Endodermal cell (in vitro differentiated cells): ENCODE measurements around the gene MAST2. TPM values are rescaled to one million over a fixed set of nuclear protein-coding genes. Genes with fewer than 3 reads are reported as not detected.

ENCODE experiments used
- DNase-seq: peaks from one replicate; pipeline ENCODE4 v3.0.0-alpha.2; 2017
- H3K27ac ChIP-seq: 2 replicates; pipeline ENCODE4 v1.5.1; 2013; ENCODE audit warnings: mild to moderate bottlenecking, low read depth, low read length, moderate library complexity
- H3K27me3 ChIP-seq: 2 replicates; pipeline ENCODE4 v1.6.1; 2013; ENCODE audit warnings: mild to moderate bottlenecking, low read length, moderate library complexity; ENCODE audit not compliant: insufficient read depth, control insufficient read depth, poor library complexity, severe bottlenecking
- H3K36me3 ChIP-seq: 2 replicates; pipeline ENCODE4 v1.7.0; 2013; ENCODE audit warnings: mild to moderate bottlenecking, low read length, moderate library complexity; ENCODE audit not compliant: control insufficient read depth, insufficient read depth
- H3K4me1 ChIP-seq: one replicate; pipeline ENCODE4 v1.7.0; 2013; ENCODE audit warnings: low read length; ENCODE audit not compliant: control insufficient read depth, insufficient read depth
- H3K4me3 ChIP-seq: 2 replicates; pipeline ENCODE4 v1.5.1; 2013; ENCODE audit warnings: mild to moderate bottlenecking, low read length, moderate library complexity
- H3K9ac ChIP-seq: 2 replicates; pipeline ENCODE4 v1.6.1; 2013; ENCODE audit warnings: mild to moderate bottlenecking, low read length, moderate library complexity; ENCODE audit not compliant: poor library complexity, severe bottlenecking; ENCODE audit errors: extremely low read depth
- H3K9me3 ChIP-seq: 2 replicates; pipeline ENCODE4 v1.6.1; 2013; ENCODE audit warnings: mild to moderate bottlenecking, low read length, moderate library complexity; ENCODE audit not compliant: control insufficient read depth
- H3K27ac Mint-ChIP-seq: 2 replicates; pipeline ENCODE4 v1.8.0; 2020; ENCODE audit warnings: mixed read lengths
- H3K27me3 Mint-ChIP-seq: 2 replicates; pipeline ENCODE4 v1.8.0; 2021; ENCODE audit warnings: mild to moderate bottlenecking, mixed read lengths; ENCODE audit not compliant: insufficient read depth
- H3K36me3 Mint-ChIP-seq: 2 replicates; pipeline ENCODE4 v1.8.0; 2020; ENCODE audit warnings: low read depth, mixed read lengths
- H3K4me1 Mint-ChIP-seq: 2 replicates; pipeline ENCODE4 v1.8.0; 2020; ENCODE audit warnings: mixed read lengths
- H3K4me3 Mint-ChIP-seq: 2 replicates; pipeline ENCODE4 v1.8.0; 2020; ENCODE audit warnings: mild to moderate bottlenecking, moderate library complexity, mixed read lengths
- H3K9me3 Mint-ChIP-seq: 2 replicates; pipeline ENCODE4 v1.8.0; 2020; ENCODE audit warnings: mild to moderate bottlenecking, mixed read lengths
- WGBS, 2 experiments: methylation state at CpG; one replicate each; pipeline versions ENCODE4 v1.1.5 to v1.1.7; 2013; ENCODE audit warnings: missing lambda C conversion rate in 2 of 2, mixed read lengths in 1 of 2; ENCODE audit not compliant: insufficient coverage in 1 of 2, insufficient read length in 1 of 2; 5-methylcytosine and 5-hydroxymethylcytosine counted together
- total RNA-seq, 2 donors: library from RNA; stranded (reverse); fragmentation: NEBNext Ultra II Directional in 1 of 2; extraction: Animal tissue kit (Norgen Biotek cat#: 25700) in 1 of 2; gene quantifications; 2 replicates in 1 of 2; 3 replicates in 1 of 2; pipeline ENCODE4 v1.2.1, GENCODE V29; 2021
- TF ChIP-seq, protein P1 (sequence below): fragments of 200-600 bp; sonication (generic); conservative IDR thresholded peaks from 2 replicates; pipeline ENCODE4 v1.5.0; 2021; ENCODE audit warnings: antibody characterized with exemption, mild to moderate bottlenecking

MAST2 gene
- total RNA-seq, 2 donors from 2014 or later: 46.3 to 60.7 TPM

DNA sequence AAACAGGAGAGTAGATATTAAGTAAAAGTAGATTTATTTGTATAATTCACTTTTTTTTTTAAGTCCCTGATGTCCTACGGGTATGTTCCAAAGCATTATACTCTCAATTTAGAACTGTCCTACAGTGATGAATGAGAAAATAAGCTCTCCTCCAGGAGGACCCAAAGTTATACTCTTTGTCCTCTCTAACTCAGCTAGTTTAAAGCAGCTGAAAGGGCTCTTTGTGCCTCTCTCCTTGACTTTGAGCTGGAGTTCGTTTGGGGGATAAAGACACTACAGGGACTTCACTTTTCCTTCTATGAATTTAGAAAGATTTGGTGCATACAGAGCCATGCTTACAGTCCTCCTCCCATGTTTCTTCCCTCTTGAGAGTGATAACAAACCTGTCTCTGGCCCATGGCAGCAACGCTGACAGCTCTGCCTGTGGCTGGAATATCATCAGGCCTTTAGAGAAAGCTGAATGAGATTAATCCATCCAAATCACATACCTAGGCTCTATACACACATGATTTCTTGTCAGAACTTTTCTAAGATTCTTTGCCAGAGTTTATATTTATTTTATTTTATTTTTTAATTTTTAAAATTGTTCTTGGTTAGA is 194.7 kb downstream of the MAST2 start:
- Mint-ChIP-seq H3K36me3 (peaks cover 20% of the 10 kb centered on the region), H3K9me3 (no peaks in the 10 kb centered on the region), H3K4me1 (peaks cover 17% of the 10 kb centered on the region), H3K4me3 (no peak overlapping the region), H3K27ac (no peak overlapping the region), H3K27me3 (no peaks in the 10 kb centered on the region)
- Histone ChIP-seq H3K4me1 (no peaks in the 10 kb centered on the region), H3K9ac (no peak overlapping the region), H3K27me3 (no peaks in the 10 kb centered on the region), H3K36me3 (peaks cover 25% of the 10 kb centered on the region), H3K9me3 (no peaks in the 10 kb centered on the region), H3K27ac (no peak overlapping the region), H3K4me3 (no peak overlapping the region)
- WGBS, 2 experiments: 88% methylated on average over 3 of the region's 3 CpGs; no CpG with 5 or more reads in 1 of the 2 experiments
- DNase-seq: no peak
- TF ChIP-seq, protein P1, sequence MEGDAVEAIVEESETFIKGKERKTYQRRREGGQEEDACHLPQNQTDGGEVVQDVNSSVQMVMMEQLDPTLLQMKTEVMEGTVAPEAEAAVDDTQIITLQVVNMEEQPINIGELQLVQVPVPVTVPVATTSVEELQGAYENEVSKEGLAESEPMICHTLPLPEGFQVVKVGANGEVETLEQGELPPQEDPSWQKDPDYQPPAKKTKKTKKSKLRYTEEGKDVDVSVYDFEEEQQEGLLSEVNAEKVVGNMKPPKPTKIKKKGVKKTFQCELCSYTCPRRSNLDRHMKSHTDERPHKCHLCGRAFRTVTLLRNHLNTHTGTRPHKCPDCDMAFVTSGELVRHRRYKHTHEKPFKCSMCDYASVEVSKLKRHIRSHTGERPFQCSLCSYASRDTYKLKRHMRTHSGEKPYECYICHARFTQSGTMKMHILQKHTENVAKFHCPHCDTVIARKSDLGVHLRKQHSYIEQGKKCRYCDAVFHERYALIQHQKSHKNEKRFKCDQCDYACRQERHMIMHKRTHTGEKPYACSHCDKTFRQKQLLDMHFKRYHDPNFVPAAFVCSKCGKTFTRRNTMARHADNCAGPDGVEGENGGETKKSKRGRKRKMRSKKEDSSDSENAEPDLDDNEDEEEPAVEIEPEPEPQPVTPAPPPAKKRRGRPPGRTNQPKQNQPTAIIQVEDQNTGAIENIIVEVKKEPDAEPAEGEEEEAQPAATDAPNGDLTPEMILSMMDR: no peak

DNA sequence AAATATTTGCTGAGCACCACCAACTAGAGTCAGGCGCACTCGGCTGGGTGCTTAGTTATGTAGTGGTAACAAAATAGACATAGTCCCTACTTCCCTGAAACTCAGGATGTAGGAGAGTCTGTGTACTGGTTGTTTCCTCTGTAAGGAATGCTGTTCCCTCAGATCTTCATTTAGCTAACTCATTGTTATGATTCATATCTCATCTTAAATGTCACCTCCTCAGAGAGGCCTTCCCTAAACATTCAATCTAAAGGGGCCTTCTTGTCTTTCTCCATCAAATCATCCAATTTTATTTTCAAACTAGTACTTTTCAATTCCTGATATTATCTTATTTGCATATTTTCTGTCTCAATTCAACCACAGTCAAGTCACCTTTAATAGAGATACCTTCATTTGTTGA is 196.1 kb downstream of the MAST2 start:
- Histone ChIP-seq H3K4me1 (no peaks in the 10 kb centered on the region), H3K27ac (no peak overlapping the region), H3K4me3 (no peak overlapping the region), H3K27me3 (no peaks in the 10 kb centered on the region), H3K9ac (no peak overlapping the region), H3K36me3 (peaks cover 28% of the 10 kb centered on the region), H3K9me3 (no peaks in the 10 kb centered on the region)
- DNase-seq: no peak
- TF ChIP-seq, protein P1: no peak
- H3K27me3 Mint-ChIP-seq: no peaks in the 10 kb centered on the region
- 95% methylated on average over 2 of the region's 2 CpGs; no CpG with 5 or more reads in 1 of the 2 experiments for WGBS, 2 experiments
- H3K4me1 Mint-ChIP-seq: peaks cover 20% of the 10 kb centered on the region
- H3K4me3 Mint-ChIP-seq: no peak overlapping the region
- H3K9me3 Mint-ChIP-seq: no peaks in the 10 kb centered on the region
- H3K27ac Mint-ChIP-seq: no peak overlapping the region
- H3K36me3 Mint-ChIP-seq: peaks cover 28% of the 10 kb centered on the region

DNA sequence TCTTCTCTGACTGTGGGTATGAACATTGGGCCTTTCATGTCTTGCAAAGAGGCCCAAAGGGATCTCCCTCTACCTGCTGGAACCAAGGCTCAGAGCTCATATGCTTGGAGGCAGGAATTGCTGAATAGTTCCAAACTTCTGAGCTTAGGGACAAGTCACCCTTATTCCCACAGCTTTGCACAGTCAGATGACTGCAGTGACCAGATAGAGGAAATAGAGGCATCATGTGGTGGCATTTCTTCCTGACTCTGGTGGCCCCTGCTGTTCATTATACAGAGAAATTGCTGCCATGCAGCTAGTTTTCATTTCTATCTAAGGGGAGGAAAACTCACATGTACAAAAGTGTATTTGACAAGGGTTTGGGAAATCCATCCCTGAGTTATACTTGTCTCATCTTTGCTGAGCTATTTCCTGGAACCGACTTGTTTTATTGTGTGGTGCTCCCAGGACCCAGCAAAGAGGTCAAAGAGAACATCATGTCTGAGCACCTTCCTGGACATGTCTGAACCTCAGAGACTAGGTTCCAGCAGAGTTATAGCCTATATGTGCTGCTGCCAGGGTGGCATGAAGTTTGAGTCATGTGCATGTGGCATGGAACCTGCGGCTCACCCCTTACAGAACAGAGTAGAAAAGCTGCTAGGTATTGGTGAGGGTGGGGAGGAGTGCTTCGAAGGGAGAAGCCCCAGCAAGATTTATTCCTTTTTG is 197.8 kb downstream of the MAST2 start:
- H3K27me3 ChIP-seq: no peaks in the 10 kb centered on the region
- H3K9me3 Mint-ChIP-seq: no peaks in the 10 kb centered on the region
- no peak overlapping the region for H3K9ac ChIP-seq
- no peak overlapping the region for H3K27ac Mint-ChIP-seq
- H3K27me3 Mint-ChIP-seq: no peaks in the 10 kb centered on the region
- H3K36me3 Mint-ChIP-seq: peaks cover 40% of the 10 kb centered on the region
- WGBS, 2 experiments: 89 to 100% methylated on average over 2 to 3 of the region's 3 CpGs
- peak; percentile 33 for DNase-seq
- H3K9me3 ChIP-seq: no peaks in the 10 kb centered on the region
- H3K4me3 Mint-ChIP-seq: no peak overlapping the region
- H3K4me3 ChIP-seq: no peak overlapping the region
- peaks cover 6% of the 10 kb centered on the region for H3K4me1 ChIP-seq
- no peak overlapping the region for H3K27ac ChIP-seq
- H3K36me3 ChIP-seq: peaks cover 42% of the 10 kb centered on the region
- peaks cover 26% of the 10 kb centered on the region for H3K4me1 Mint-ChIP-seq
- TF ChIP-seq, protein P1: no peak
